Astrocyte (in vitro differentiated cells and primary cell): ENCODE measurements around the gene DCC.

Experiments used
- EZH2 ChIP-seq: IDR thresholded peaks from 2 replicates; pipeline ENCODE4 v1.6.1; 2012; ENCODE audit warnings: mild to moderate bottlenecking, low read length, inconsistent platforms; ENCODE audit not compliant: insufficient read depth
- TF ChIP-seq, protein P1 (sequence below): IDR thresholded peaks from 2 replicates; pipeline ENCODE4 v1.5.1; 2011; ENCODE audit warnings: low read depth, mild to moderate bottlenecking, inconsistent platforms, low read length, moderate library complexity; ENCODE audit not compliant: insufficient read depth

DNA sequence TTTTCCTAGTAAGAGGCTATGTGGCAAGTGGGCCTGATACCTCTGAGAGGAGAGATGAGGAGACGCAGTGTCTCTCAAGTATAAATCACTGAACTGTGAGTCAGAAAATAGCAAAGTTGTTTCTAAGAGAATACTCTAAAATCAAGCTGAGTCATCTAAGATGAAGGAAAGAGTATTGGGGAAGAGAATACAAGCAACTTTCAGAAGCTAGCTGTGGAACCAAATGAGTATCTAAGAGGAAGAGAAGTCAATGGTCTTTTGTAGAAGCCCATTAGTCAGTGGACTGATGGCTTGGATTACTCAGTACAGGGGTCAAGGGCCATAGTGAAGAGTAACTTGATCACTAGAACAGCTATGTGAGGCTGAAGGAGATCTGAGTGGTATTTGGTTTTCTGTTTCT lies 2.7 kb upstream of the DCC start:
- TF ChIP-seq EZH2, result no peak
- TF ChIP-seq, protein P1, sequence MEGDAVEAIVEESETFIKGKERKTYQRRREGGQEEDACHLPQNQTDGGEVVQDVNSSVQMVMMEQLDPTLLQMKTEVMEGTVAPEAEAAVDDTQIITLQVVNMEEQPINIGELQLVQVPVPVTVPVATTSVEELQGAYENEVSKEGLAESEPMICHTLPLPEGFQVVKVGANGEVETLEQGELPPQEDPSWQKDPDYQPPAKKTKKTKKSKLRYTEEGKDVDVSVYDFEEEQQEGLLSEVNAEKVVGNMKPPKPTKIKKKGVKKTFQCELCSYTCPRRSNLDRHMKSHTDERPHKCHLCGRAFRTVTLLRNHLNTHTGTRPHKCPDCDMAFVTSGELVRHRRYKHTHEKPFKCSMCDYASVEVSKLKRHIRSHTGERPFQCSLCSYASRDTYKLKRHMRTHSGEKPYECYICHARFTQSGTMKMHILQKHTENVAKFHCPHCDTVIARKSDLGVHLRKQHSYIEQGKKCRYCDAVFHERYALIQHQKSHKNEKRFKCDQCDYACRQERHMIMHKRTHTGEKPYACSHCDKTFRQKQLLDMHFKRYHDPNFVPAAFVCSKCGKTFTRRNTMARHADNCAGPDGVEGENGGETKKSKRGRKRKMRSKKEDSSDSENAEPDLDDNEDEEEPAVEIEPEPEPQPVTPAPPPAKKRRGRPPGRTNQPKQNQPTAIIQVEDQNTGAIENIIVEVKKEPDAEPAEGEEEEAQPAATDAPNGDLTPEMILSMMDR, result no peak
